ENCODE data around the gene MZB1. TPM values are rescaled to one million over a fixed set of nuclear protein-coding genes. Genes with fewer than 3 reads are reported as not detected.

The MZB1 gene
- total and polyA plus RNA-seq, 10 donors = 72.6 to 273 (median 129) TPM

DNA sequence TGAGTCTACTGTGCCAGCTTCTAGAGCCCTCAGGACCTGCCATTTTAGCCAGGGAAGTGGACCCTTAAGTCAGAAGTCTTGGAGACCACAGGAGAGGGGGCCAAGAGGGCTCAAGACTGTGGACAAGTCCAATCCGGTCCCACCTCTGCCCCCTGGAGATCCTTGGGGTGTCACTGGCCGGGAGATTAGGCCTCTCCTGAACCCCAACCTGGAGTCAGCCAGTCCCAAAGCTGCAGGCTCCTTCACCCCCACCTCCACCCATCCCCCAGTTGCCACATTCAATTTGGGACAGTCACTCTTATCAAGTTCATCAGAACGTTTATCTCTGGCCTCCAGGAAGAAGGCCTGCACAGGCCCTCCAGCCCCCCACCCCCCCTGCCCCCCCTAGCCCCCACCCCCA is 6.9 kb downstream of the MZB1 start:
- Histone ChIP-seq H3K27ac (no peak overlapping the region), H3K27me3 (replicated peaks in 1 of 7) (no peaks in the 10 kb centered on the region), H3K9me3 (no peaks in the 10 kb centered on the region), H3K4me1 (peaks cover 17 to 61% (median 39%) of the 10 kb centered on the region in 6 donors), H3K4me3 (no peak overlapping the region), H3K36me3 (peaks cover 0 to 9% (median 0%) of the 10 kb centered on the region in 6 donors)
- WGBS, 5 donors = 52 to 62% (median 56%) methylated on average over 3 of the region's 3 CpGs
- intact Hi-C loops (cut with DNase I; ENCODE audit: low total_unique reads) = loop anchor here (10.0 kb wide), 1 partner anchor 88 kb away; the partner anchor contains the start of gene MATR3
- TF ChIP-seq POLR2AphosphoS5 (IDR thresholded peaks at IDR 0.05) = no peak
- no peak for DNase-seq

DNA sequence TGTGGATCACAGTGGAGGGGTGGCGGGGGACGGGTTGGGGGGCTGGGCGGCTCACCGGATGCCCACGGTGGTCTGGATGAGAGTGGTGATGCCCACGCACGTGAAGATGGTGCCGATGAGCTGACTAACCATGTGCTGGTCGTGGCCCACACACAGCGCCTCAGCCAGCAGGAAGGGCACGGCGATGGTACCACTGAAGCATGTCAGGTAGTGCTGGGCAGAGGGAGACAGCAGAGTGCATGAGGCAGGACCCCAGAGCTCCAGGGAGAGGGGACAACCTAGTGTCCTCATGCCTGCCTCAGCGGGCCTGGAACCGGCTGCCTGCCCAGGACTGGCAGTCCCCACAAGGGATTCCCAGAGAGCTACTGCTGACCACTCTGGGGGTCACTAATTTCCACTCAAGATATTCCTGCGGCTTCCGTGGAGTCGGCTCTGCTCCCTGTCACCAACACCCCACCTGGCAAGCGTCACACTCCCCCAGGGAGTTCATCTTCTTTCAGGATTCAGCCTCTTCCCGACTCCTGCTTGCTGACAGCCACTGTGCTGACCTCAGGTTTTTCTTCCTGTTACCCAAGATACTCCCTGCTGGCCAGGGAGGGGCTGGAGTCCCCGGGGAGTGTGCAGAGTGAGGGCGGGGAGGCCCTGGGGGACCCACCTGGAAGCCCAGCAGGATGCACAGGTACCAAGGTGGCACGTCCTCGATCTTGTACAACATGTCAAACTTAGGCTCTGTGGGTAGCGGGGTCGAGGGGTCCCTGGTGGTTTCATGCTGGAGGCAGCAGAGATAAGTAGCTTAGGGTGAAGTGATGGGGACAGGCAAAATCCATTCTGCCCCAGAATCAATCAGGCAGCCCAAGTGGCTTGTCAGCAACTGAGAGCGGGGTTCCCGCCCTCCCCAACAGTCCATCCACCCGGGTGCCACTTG is 7.6 kb downstream of the MZB1 start:
- Histone ChIP-seq H3K27ac (no peak overlapping the region), H3K36me3 (peaks cover 0 to 16% (median 0%) of the 10 kb centered on the region in 6 donors), H3K4me3 (no peak overlapping the region), H3K27me3 (replicated peaks in 1 of 7) (no peaks in the 10 kb centered on the region), H3K9me3 (no peaks in the 10 kb centered on the region), H3K4me1 (peaks cover 11 to 54% (median 32%) of the 10 kb centered on the region in 6 donors)
- TF ChIP-seq POLR2AphosphoS5 (IDR thresholded peaks at IDR 0.05) = peak in 2 of 3 donors; percentile 27 to 47
- TF ChIP-seq, protein P1, sequence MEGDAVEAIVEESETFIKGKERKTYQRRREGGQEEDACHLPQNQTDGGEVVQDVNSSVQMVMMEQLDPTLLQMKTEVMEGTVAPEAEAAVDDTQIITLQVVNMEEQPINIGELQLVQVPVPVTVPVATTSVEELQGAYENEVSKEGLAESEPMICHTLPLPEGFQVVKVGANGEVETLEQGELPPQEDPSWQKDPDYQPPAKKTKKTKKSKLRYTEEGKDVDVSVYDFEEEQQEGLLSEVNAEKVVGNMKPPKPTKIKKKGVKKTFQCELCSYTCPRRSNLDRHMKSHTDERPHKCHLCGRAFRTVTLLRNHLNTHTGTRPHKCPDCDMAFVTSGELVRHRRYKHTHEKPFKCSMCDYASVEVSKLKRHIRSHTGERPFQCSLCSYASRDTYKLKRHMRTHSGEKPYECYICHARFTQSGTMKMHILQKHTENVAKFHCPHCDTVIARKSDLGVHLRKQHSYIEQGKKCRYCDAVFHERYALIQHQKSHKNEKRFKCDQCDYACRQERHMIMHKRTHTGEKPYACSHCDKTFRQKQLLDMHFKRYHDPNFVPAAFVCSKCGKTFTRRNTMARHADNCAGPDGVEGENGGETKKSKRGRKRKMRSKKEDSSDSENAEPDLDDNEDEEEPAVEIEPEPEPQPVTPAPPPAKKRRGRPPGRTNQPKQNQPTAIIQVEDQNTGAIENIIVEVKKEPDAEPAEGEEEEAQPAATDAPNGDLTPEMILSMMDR (IDR thresholded peaks at IDR 0.05 in 8 of 11, conservative IDR thresholded peaks at IDR 0.05 in 3 of 11) = no peak
- TF ChIP-seq POLR2A (IDR thresholded peaks at IDR 0.05) = no peak
- DNase-seq = peak; percentile 69
- intact Hi-C loops (cut with DNase I; ENCODE audit: low total_unique reads) = loop anchor here (10.0 kb wide), 1 partner anchor 87 kb away; the partner anchor contains the start of gene MATR3
- 75 to 86% (median 85%) methylated on average over 25 to 28 of the region's 28 CpGs for WGBS, 5 donors

DNA sequence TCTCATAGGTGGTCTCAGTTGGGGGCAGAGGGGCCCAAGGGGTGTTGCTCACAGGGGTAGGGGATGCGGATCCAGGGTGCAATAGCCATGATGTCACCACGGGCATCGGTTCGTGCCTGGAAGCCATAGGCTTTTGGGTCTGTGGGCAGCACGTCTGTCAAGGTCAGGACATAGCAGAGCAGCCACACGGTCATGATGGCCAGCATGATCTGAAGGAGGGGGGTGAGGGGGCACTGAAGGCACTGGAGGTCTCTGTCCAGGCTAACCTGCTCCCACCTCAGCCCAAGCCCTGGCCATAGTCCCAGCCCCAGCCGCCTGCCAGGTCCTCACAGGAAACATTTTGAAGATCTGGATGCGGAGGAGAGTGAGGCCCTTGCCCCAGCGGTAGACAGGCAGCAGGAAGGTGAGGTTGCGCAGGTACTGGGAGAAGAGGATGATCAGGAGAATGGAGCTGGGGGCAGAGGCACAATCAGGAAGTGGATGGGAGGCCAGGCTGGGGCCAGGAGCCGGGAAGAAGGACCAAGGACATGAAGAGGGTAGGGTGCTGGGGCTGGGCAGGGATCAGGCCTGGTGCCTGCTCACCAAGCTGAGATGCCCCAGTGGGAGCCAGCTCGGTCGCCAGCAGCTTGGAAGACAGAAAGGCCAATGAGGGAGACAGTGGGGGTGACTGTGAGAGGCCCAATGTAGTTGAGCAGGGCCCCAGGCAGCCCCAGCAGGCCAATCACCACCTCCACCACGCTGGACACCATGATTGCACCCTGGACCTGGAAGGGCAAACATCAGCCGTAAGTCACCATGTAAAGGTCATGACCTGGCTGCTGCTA is 9.9 kb downstream of the MZB1 start:
- TF ChIP-seq, protein P1 (IDR thresholded peaks at IDR 0.05 in 8 of 11, conservative IDR thresholded peaks at IDR 0.05 in 3 of 11) = no peak
- TF ChIP-seq POLR2A (IDR thresholded peaks at IDR 0.05) (no peak), POLR2AphosphoS5 (IDR thresholded peaks at IDR 0.05) (no peak)
- peak; percentile 63 for DNase-seq
- 70 to 91% (median 83%) methylated on average over 13 to 15 of the region's 15 CpGs for WGBS, 5 donors
- Histone ChIP-seq H3K9me3 (no peaks in the 10 kb centered on the region), H3K27ac (no peak overlapping the region), H3K27me3 (replicated peaks in 1 of 7) (no peaks in the 10 kb centered on the region), H3K4me1 (peaks cover 2 to 31% (median 15%) of the 10 kb centered on the region in 6 donors), H3K4me3 (no peak overlapping the region), H3K36me3 (peaks cover 0 to 26% (median 0%) of the 10 kb centered on the region in 6 donors)
- intact Hi-C loops (cut with DNase I; ENCODE audit: low total_unique reads) = loop anchor here (10.0 kb wide), 1 partner anchor 85 kb away; the partner anchor contains the start of gene MATR3

DNA sequence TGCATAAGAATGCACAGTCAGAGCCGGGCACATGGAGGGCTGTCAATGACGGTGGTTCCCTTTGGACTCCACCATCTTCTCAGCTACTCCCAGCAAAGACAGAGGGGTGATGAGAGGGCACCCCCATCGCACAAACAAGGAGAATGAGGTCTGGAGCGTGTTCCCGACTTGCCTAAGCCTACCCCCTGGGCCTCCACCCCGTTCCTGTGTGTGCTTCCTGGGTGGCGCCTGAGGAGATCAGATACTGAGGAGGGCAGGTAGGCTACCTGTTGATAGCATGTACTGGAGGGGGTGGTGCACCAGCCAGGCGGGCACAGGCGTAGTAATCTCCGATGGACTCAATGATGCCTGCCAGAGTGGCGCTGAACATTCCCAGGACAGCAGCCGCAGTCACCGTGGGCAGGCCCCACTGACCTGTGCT is 10.8 kb downstream of the MZB1 start:
- Histone ChIP-seq H3K4me3 (no peak overlapping the region), H3K4me1 (peaks cover 0 to 22% (median 6%) of the 10 kb centered on the region in 6 donors), H3K9me3 (no peaks in the 10 kb centered on the region), H3K27me3 (replicated peaks in 1 of 7) (no peaks in the 10 kb centered on the region), H3K36me3 (peaks cover 0 to 35% (median 0%) of the 10 kb centered on the region in 6 donors), H3K27ac (no peak overlapping the region)
- peak; percentile 62 for DNase-seq
- WGBS, 5 donors = 79 to 90% (median 83%) methylated on average over 11 to 13 of the region's 13 CpGs
- intact Hi-C loops (cut with DNase I; ENCODE audit: low total_unique reads) = no loop called here
- peak in 1 of 3 donors; percentile 7 for TF ChIP-seq POLR2AphosphoS5 (IDR thresholded peaks at IDR 0.05)
- TF ChIP-seq, protein P1 (IDR thresholded peaks at IDR 0.05 in 8 of 11, conservative IDR thresholded peaks at IDR 0.05 in 3 of 11) = no peak
